ENCODE data around the gene PCBP3.
"Not testable (repeated sequence)": the region's sequence is repeated elsewhere in the genome, so short reads cannot be mapped to it uniquely, and the experiment has no call there.

Gene PCBP3

DNA sequence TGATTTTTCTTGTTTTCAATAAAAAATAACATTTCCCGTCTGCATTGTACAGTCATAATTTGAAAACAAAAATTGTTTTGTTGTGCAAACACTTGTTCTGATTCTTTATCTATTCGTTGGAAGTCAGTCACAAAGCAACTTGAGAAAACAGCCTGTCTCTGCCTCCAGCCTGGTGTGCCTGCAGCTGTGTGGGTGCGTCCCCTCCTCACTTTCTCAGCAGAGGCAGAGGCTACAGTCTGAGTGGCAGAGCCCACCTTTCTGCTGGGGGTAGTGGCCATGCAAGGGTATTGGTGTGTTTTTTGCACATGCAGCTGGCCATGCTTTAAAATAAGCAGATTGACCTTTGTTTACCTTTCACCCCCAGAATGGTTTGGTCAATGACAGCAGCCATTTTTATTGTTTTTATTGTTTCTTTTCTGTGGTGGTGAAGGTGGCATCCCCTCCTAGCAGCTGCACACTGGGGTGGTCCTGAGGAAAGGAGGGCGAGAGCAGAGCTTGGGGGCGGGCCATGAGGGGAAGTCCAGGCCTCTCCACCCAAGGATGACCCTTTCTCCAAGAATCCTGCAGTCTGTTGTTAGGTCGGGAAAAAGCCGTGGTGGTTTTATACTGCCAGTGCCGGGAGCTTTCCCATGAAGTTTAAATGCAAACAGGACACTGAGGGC lies 159.6 kb downstream of the PCBP3 start:
- no peak for DNase-seq (ENCODE audit: low spot score)

DNA sequence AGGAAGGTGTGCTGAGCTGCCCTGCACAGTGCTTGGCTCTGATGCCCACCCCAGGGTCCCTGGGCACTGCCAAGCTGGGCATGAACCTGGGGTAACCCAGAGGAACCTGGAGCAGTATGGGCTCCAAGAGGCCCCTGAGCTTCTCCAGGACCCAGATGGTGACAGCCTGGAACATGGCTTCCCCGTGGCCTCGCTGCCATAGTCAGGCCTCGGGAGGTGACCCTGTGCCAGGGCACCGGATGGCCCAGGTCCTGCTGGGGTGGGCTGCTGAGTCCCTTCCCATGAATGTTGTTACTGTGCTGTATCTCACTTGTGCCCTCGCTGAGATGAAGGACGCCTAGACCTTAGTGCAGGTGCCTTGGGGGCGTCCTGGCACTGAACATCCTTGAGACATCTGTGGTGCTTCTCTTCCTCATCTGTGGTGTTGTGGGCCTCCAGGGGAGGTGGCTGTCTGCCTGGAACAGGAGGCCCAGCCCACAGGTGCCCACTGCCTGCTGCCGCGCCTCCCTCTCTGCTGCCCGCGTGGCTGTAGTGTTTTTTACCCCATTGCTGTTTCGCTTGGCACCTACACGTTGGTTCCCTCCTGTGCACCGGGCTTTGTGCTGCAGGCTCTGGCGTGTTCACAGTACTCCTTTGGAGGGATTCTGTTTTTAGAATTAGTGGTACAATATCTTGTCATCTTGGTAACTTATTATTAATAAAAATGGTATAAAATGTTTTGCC lies 160.3 kb downstream of the PCBP3 start:
- no peak for DNase-seq (ENCODE audit: low spot score)
- TF ChIP-seq, protein P1, sequence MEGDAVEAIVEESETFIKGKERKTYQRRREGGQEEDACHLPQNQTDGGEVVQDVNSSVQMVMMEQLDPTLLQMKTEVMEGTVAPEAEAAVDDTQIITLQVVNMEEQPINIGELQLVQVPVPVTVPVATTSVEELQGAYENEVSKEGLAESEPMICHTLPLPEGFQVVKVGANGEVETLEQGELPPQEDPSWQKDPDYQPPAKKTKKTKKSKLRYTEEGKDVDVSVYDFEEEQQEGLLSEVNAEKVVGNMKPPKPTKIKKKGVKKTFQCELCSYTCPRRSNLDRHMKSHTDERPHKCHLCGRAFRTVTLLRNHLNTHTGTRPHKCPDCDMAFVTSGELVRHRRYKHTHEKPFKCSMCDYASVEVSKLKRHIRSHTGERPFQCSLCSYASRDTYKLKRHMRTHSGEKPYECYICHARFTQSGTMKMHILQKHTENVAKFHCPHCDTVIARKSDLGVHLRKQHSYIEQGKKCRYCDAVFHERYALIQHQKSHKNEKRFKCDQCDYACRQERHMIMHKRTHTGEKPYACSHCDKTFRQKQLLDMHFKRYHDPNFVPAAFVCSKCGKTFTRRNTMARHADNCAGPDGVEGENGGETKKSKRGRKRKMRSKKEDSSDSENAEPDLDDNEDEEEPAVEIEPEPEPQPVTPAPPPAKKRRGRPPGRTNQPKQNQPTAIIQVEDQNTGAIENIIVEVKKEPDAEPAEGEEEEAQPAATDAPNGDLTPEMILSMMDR (IDR thresholded peaks at IDR 0.05; ENCODE audit: extremely low read depth, missing control alignments) = no peak

More for the DNA sequence above, 159.6 kb downstream of the PCBP3 start:
- TF ChIP-seq, protein P1 (IDR thresholded peaks at IDR 0.05; ENCODE audit: extremely low read depth, missing control alignments) = no peak

DNA sequence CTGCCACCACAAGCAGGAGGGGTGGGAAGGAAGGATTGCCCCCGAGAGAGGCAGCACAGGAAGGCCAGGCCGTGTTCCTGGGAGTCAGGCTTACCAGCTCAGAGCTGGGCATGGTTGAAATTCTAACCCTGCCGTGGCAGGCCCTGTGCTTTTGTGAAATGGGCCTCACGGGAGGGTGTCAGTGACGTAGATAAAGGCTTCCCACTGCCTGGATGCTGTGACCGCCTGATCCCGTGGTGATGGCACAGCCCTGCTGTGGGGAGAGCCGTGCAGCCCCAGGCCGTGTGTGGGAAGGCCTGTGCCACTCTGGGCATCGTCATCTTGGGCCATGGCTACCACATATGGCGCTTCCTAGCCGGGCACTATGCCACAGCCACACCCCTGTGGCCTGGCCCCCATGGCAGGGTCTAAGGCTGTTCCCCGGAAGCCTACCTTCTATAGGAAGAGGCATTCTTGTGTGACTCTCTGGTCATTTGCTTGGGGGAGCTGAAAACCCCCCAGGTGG lies 161.3 kb downstream of the PCBP3 start:
- no peak for DNase-seq (ENCODE audit: low spot score)
- TF ChIP-seq, protein P1 (IDR thresholded peaks at IDR 0.05; ENCODE audit: extremely low read depth, missing control alignments) = no peak

DNA sequence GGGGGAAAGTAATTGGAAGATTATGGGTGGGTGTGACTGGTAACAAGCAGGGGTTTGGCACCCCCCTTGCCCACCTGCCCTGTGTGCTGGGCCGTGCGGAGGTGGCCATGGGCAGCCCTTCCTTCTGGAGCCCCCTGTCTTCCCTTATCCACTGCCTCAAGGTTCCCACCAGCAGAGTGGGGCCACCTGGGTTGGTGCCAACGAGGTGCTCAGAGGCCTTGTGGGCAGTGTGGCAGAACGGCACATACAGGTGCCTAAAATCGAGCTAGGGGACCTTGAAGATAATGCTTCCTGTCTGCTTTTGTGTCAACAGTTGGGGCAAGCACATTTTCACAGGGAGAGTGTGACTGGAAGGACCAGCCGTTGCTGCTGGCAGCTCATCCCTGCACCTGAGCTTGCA lies 161.8 kb downstream of the PCBP3 start:
- DNase-seq (ENCODE audit: low spot score) = no peak
- TF ChIP-seq, protein P1 (IDR thresholded peaks at IDR 0.05; ENCODE audit: extremely low read depth, missing control alignments) = no peak

DNA sequence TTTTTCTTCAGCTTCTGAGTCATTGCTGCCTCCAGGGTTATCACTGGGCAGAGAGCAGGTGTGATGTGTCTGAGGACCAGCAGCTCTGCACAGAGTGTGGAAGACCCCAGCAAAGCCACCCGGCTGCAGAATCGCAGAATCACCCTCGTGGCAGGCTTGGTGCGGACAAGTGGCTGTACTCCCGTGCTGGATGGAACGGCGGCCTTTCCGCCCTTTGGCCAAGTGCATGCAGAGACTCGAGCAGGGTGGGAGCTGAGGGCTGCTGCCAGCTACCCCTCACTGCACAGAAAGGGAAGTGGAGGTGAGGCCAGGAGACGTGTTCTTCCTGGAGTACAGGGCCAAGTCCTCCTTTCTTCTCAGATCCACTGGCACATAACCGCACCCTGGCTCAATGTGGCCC lies 162.5 kb downstream of the PCBP3 start:
- TF ChIP-seq, protein P1 (IDR thresholded peaks at IDR 0.05; ENCODE audit: extremely low read depth, missing control alignments) = no peak
- no peak for DNase-seq (ENCODE audit: low spot score)

DNA sequence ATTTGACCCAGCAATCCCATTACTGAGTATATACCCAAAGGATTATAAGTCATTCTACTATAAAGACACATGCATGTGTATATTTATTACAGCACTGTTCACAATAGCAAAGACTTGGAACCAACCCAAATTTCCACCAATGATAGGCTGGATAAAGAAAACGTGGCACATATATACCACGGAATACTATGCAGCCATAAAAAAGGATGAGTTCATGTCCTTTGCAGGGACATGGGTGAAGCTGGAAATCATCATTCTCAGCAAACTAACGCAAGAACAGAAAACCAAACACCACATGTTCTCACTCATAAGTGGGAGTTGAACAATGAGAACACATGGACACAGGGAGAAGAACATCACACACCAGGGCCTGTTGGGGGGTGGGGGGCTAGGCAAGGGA lies 165.1 kb downstream of the PCBP3 start:
- DNase-seq (ENCODE audit: low spot score) = not testable (repeated sequence)

DNA sequence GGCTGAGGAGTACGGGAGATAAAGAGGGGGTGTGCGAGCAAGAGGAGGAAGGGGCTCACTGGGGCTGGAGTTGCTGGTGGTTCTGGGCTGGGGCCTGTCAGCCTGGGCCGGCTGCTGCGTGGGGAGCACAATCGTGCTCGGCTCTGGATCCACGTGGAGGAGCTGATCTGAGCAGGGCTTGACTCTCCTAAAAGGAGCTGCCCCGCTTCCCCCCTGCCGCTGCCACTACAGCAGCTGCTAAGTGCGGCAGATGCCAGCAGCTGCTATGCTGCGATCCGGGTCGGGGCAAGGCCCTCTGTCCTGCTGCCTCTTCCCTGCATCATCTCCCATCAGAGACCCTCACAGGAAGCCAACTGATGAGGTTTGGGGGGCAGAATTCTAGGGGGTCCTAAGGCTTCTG lies 165.9 kb downstream of the PCBP3 start:
- no peak for DNase-seq (ENCODE audit: low spot score)
- TF ChIP-seq, protein P1 (IDR thresholded peaks at IDR 0.05; ENCODE audit: extremely low read depth, missing control alignments) = no peak
